Effector memory CD4-positive, alpha-beta T cell (primary cell): ENCODE measurements around the gene PWP1.

ENCODE experiments used
- DNase-seq, 3 donors: peaks; one replicate each; pipeline ENCODE4 v3.0.0-alpha.2; 2020
- H3K27ac ChIP-seq: 2 replicates; pipeline ENCODE4 v1.7.0; 2013; ENCODE audit warnings: mild to moderate bottlenecking, low read length, moderate library complexity; ENCODE audit not compliant: insufficient read depth, poor library complexity, severe bottlenecking
- H3K27me3 ChIP-seq: replicated peaks from 2 replicates; pipeline ENCODE4 v1.7.0; 2013; ENCODE audit warnings: mild to moderate bottlenecking, low read length; ENCODE audit not compliant: insufficient read depth, control insufficient read depth, poor library complexity, severe bottlenecking
- H3K36me3 ChIP-seq: 2 replicates; pipeline ENCODE4 v1.7.0; 2013; ENCODE audit warnings: mild to moderate bottlenecking, low read length, moderate library complexity; ENCODE audit not compliant: control insufficient read depth, insufficient read depth
- H3K4me1 ChIP-seq: 2 replicates; pipeline ENCODE4 v1.7.0; 2013; ENCODE audit warnings: low read length, mild to moderate bottlenecking; ENCODE audit not compliant: control insufficient read depth, insufficient read depth, poor library complexity, severe bottlenecking
- H3K4me3 ChIP-seq: 2 replicates; pipeline ENCODE4 v1.7.0; 2013; ENCODE audit warnings: low read length, low read depth, mild to moderate bottlenecking; ENCODE audit not compliant: insufficient read depth, poor library complexity, severe bottlenecking
- H3K9me3 ChIP-seq: 2 replicates; pipeline ENCODE4 v1.7.0; 2013; ENCODE audit warnings: mild to moderate bottlenecking, low read length, moderate library complexity; ENCODE audit not compliant: control insufficient read depth

The PWP1 gene

DNA sequence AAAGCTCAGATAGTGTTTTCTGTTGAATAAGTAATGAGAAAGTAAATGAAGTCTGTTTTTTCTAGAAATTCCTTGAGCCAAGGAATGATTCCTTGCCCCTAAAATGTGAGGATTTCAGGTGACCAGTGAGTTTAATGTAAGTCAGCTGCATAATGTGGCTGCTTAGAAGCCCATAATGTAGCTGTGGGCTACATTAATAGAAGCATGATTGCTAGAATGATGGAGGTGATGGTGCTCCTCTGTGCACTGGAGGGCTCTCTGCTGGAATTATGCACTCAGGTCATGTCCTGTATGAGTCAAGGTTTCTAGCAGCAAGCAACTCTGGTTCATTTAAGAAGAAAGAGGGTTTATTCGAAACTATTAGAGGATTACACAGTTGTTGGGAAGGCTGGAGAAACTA, 19.6 kb upstream of the PWP1 start:
- Histone ChIP-seq H3K27ac (no peak overlapping the region), H3K9me3 (no peaks in the 10 kb centered on the region), H3K4me3 (no peak overlapping the region), H3K4me1 (no peaks in the 10 kb centered on the region), H3K36me3 (no peaks in the 10 kb centered on the region), H3K27me3 (no peaks in the 10 kb centered on the region)
- no peak for DNase-seq

DNA sequence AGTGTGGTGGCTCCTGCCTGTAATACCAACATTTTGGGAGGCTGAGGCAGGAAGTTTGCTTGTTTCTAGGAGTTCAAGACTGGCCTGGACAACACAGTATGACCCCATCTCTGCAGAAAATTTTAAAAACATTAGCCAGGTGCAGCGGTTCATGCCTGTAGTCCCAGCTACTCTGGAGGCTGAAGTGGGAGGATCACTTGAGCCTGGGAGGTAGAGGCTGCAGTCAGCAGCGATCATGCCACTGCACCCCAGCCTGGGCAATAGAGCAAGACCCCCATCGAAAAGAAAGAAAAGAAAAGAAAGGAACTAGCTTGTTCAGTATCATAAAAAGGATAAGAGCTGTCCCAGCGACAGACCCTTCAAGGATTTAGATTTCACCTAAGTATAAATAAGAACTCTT, 18.1 kb upstream of the PWP1 start:
- no peak overlapping the region for H3K4me3 ChIP-seq
- H3K27me3 ChIP-seq: no peaks in the 10 kb centered on the region
- DNase-seq: no peak
- no peak overlapping the region for H3K27ac ChIP-seq
- H3K4me1 ChIP-seq: no peaks in the 10 kb centered on the region
- no peaks in the 10 kb centered on the region for H3K36me3 ChIP-seq
- no peaks in the 10 kb centered on the region for H3K9me3 ChIP-seq

DNA sequence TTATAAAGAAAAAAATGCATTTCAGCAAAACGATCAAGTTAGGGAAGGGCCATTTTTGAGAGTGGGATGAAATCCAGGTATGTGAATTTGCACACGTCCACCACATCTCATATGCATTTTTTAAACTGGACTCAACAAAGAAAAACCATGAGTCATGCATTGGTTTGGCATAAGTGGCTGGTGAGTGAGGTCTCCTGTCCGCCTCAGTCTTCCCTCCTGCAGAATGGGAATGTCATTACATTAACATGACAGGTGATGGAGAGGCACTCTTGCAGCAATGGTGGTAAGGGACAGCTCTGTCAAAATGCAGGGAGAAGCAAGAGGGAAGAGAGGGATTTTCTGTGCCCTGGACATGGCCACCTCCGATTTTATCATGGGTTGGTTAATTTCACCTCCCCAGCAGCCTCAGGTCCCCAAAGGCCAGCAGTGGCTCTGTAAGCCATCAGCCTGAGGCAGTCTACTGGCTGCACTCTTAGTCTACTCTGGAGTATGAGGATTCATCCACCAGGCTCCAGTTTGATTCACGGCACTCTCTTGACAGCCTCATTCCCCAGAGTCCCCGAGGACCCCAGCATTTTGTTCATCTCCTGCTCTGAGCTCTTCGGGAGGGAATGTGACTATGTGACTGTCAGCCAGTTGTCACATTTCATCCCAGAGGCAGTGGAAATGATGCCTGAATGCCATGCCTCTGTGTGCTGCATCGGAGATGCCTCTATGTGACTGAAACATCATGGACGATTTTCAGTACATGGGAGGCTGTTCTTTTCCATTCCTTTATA, 17.1 kb upstream of the PWP1 start:
- no peaks in the 10 kb centered on the region for H3K9me3 ChIP-seq
- DNase-seq: no peak
- H3K36me3 ChIP-seq: no peaks in the 10 kb centered on the region
- no peaks in the 10 kb centered on the region for H3K4me1 ChIP-seq
- no peak overlapping the region for H3K4me3 ChIP-seq
- no peaks in the 10 kb centered on the region for H3K27me3 ChIP-seq
- no peak overlapping the region for H3K27ac ChIP-seq

DNA sequence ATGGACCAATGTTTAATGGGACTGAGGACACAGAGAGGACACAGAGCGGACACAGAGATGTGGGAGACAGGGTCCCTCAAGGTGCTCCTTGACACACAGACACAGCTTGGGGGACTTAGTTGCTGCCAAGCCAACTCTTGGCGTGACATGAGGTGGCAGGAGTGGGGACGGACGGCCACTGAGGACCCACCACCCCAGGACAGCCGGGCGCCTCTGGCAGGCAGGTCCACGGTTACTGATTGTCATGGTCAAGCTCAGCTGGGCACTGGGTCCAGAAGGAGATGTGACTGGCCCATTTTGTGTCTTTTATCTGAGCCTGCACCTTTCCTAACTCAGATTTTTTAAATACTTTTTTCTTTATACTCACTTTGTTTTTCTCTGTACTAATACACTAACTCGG, 15.7 kb upstream of the PWP1 start:
- Histone ChIP-seq H3K4me1 (no peaks in the 10 kb centered on the region), H3K4me3 (no peak overlapping the region), H3K36me3 (no peaks in the 10 kb centered on the region), H3K9me3 (no peaks in the 10 kb centered on the region), H3K27me3 (no peaks in the 10 kb centered on the region), H3K27ac (no peak overlapping the region)
- DNase-seq: no peak

DNA sequence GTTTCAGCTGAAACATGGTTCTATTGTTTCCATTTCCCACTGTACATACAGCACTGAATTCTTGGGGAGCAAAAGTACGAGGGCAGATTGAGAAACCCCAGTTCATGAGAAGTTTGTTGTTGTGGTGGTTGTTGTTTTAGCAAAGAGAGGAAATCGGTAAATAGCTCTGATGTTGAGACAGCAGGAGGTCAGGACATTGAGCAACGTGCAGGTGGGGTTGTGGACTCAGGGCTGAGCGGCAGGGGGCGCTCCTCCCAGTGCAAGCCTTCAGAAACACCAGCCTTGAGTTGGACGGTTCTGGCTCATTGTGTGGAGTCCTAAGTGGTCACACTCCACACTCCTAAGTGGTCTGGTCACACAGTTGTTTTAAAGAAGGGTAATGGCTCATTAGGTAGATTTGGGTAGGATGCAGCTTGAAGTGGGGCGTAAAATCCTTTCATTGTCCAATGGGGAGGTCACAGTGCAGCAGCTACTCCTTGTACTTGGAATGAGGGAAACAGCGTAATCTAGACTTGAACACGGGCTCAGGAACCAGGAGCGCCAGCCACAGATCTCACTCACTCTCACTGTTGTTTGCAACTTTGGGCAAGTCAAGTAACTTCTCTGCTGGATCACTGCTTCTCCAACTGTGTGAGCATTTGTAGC, 14.5 kb upstream of the PWP1 start:
- H3K27ac ChIP-seq: no peak overlapping the region
- no peak overlapping the region for H3K4me3 ChIP-seq
- no peaks in the 10 kb centered on the region for H3K27me3 ChIP-seq
- peak in 1 of 3 donors; percentile 5 for DNase-seq
- no peaks in the 10 kb centered on the region for H3K4me1 ChIP-seq
- no peaks in the 10 kb centered on the region for H3K36me3 ChIP-seq
- no peaks in the 10 kb centered on the region for H3K9me3 ChIP-seq

DNA sequence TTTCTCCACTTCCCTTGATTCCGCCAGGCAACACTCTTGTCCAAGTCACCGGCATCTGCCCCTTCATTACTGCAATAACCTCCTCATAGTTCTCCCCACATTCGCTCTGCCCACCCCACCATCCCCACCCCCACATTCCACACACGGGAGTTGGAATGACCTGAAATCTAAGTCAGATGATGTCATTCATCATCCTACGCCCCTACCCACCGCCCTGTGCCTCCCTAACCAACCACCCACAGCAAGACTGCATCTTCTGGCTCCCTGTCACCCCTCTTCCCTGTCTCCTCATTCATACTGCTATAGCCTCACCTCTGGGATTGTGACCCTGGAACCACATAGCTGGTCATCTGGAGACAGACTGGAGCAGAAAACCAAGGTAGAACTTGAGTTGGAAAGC, 7.9 kb upstream of the PWP1 start:
- no peak overlapping the region for H3K4me3 ChIP-seq
- no peaks in the 10 kb centered on the region for H3K27me3 ChIP-seq
- H3K9me3 ChIP-seq: no peaks in the 10 kb centered on the region
- no peaks in the 10 kb centered on the region for H3K4me1 ChIP-seq
- no peak overlapping the region for H3K27ac ChIP-seq
- no peaks in the 10 kb centered on the region for H3K36me3 ChIP-seq
- no peak for DNase-seq

DNA sequence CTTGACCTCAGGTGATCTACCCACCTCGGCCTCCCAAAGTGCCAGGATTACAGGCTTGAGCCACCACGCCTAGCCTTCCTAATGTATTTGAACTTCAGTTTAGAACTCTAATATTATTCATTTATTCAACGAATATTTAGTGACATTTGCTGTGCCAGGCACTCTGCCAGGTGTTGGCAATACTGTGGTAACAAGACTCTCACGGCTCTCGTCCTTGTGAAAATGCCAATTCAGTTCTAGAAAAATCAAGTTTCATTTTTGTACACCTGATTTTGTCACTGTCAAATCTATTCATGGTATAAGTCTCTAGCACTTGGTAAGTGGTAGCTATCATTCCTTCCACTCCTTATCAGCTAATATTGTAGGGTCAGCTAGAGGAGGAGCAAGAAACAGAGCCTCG, 6.3 kb upstream of the PWP1 start:
- H3K4me1 ChIP-seq: no peaks in the 10 kb centered on the region
- H3K27ac ChIP-seq: no peak overlapping the region
- no peaks in the 10 kb centered on the region for H3K27me3 ChIP-seq
- H3K9me3 ChIP-seq: no peaks in the 10 kb centered on the region
- no peaks in the 10 kb centered on the region for H3K36me3 ChIP-seq
- DNase-seq: no peak
- no peak overlapping the region for H3K4me3 ChIP-seq

DNA sequence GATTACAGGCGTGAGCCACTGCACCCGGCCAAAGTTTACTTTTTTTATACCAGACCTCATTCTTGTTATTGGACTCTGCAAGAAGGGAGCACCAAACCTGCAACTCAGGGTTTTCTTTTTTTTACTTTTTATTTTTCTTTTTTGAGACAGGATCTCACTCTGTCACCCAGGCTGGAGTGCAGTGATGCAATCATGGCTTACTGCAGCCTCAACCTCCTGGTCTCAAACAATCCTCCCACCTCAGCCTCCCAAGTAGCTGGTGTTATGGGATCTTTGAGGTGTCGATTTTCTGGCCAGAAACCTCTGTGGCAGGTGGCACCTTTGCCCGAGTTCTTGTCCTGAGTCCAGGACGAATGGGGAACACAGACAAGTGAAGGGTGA, 4.2 kb upstream of the PWP1 start:
- no peak overlapping the region for H3K27ac ChIP-seq
- H3K9me3 ChIP-seq: no peaks in the 10 kb centered on the region
- no peaks in the 10 kb centered on the region for H3K27me3 ChIP-seq
- DNase-seq: no peak
- no peaks in the 10 kb centered on the region for H3K36me3 ChIP-seq
- H3K4me3 ChIP-seq: no peak overlapping the region
- peaks cover 5% of the 10 kb centered on the region for H3K4me1 ChIP-seq

DNA sequence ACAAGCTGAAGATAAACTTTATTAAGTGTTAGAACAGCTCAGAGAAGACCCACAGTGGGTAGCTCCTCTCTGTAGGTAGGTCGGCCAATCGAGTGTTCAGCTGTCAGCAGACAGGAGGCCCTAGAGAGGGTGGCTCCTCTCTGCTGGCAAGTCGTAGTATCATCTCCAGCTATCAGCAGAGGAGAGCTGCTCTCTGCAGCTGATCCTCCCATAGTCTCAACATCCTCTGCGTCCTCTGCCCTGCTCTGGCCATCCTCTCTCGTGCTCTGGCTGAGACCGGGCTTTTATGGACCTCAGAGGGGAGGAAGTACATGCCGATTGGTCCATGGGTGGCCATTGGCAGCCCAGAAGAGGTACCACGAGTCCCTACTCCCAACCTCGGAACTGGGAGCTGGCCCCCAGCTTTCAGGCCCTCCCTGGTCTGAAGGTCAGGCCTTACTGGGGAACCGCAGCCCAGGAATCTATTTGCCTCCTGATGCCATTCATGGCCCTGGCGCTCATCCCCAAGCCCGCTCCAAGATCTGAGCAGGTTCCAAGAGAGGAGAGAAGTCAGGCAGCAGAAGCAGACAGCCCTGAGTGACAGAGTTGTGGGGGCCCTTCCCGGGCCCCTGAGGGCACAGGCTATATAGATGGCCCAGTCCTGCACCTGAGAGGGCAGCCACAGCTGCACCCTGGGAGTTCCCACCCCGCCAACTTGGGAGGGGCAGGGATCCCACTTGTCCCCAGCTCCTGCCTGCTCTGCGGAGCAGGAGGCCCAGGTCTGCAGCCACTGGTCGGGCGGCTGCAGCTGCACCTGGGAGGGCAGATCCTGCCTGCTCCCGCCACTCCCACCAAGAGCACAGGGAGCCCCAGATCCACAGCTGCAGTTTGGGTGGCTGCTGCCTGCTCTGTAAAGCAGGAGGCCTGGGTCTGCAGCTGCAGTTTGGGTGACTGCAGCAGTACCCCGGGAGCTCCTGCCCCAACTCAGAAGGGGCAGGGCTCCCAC, 3.5 kb upstream of the PWP1 start:
- no peak overlapping the region for H3K4me3 ChIP-seq
- no peaks in the 10 kb centered on the region for H3K27me3 ChIP-seq
- no peak for DNase-seq
- no peaks in the 10 kb centered on the region for H3K9me3 ChIP-seq
- H3K4me1 ChIP-seq: peaks cover 12% of the 10 kb centered on the region
- H3K27ac ChIP-seq: no peak overlapping the region
- no peaks in the 10 kb centered on the region for H3K36me3 ChIP-seq
